HG03520 (cell line): ENCODE results near the gene AIRE.

ENCODE experiments used
- ATAC-seq: cut with Tn5 transposase; IDR thresholded peaks from one replicate; pipeline ENCODE4 v1.9.1; 2021; ENCODE audit warnings: mild to moderate bottlenecking, moderate library complexity; ENCODE audit not compliant: unreplicated experiment

AIRE gene

DNA sequence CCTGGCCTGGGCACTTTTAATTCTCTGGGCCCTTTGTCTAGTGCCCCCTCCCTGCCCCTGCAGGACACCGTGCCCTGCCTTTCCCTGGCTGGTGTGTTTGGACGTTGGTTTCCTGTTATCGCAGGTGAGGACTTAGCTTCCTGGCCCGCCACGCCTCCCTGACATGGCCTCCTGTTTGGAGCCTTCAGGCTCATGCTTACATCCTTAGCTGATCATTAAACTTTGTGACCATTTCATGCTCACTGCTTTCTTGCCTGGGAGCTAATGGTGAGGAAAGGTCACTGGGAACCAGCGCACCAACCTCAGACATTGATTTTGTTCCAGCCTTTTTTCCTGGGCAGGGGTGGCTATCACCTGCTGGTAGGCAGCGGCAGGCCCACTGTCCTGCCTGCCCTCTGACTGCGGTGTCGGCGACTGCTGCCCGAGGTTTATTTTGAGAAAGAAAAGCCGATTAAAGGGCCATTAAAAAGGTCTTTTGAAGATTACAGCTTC lies 17.9 kb downstream of the AIRE start:
- ATAC-seq, result no peak

DNA sequence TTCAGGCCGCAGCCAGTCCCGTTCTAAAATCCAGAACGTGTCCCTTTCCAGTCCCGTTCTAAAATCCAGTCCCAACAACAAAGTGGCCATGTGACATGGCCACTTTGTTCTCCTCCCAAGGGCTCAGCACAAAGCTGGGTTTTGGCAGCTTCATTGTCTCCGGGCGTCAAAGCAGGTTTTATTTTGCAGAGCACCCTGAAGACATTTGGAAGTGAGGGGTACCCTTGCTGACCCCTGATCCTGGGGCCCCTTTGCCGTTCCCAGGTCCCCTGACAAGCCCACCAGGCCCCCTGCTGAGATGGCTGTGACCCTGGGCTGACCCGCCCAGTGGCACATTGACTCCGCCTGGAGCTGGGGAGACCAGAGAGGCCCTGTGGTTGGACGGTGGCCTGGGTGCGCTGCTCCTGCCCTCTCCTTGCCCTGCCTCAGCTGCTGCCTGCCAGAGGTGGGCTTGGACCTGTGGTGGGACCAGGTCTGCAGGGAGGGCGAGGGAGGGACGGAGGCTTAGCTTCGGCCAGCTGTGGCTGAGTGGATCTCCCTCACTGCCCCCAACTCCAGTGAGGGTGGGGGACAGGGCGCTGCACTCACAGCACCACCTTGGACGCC lies 18.4 kb downstream of the AIRE start:
- ATAC-seq, result no peak

GRCh38 chr21:44304877-44305293 lies 19.2 kb downstream of the AIRE start:
- ATAC-seq, result no peak

DNA sequence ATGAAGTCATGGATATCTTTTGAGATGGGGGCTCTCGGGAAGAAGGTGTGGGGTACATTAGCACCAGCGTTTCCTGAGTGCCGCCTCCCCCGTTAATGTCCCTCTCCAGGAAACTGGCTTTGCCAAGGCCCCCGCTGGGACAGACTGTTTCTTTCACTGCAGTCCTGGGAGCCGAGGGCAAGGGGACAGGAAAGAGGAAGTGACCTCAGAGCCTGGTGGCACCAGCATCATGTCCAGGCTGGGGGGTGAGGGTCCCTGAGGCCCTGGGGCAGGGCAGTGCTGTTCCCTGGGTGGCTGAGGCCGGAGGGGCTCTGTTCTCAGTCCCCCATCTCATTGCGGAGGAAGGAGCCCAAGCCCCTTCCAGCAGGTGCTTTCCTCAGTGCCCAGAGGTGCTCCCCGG lies 20.0 kb downstream of the AIRE start:
- no peak for ATAC-seq

GRCh38 chr21:44306936-44307704 lies 21.4 kb downstream of the AIRE start:
- ATAC-seq, result no peak

GRCh38 chr21:44310628-44311507 lies 25.2 kb downstream of the AIRE start:
- no peak for ATAC-seq

DNA sequence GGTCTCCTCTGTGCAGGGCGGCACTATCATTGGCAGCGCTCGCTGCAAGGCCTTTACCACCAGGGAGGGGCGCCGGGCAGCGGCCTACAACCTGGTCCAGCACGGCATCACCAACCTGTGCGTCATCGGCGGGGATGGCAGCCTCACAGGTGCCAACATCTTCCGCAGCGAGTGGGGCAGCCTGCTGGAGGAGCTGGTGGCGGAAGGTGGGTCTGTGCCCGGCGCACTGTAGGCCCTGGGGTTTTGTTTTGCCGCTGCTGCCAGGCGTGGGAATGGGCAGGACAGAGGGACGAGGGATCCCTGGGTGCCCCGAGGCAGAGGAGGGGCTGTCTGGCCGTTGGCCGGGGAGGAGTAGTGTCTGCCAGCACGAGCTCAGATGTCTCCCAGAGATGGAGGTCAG lies 26.4 kb downstream of the AIRE start:
- ATAC-seq, result no peak

- no peak for ATAC-seq
These were observed 27.0 kb downstream of the AIRE start for GRCh38 chr21:44312716-44313115.

- no peak for ATAC-seq
These were observed 27.8 kb downstream of the AIRE start for GRCh38 chr21:44313451-44313850.

- ATAC-seq, result no peak
These were observed 28.5 kb downstream of the AIRE start for GRCh38 chr21:44314128-44314527.

- ATAC-seq, result no peak
These were observed 28.9 kb downstream of the AIRE start for GRCh38 chr21:44314561-44314960.

DNA sequence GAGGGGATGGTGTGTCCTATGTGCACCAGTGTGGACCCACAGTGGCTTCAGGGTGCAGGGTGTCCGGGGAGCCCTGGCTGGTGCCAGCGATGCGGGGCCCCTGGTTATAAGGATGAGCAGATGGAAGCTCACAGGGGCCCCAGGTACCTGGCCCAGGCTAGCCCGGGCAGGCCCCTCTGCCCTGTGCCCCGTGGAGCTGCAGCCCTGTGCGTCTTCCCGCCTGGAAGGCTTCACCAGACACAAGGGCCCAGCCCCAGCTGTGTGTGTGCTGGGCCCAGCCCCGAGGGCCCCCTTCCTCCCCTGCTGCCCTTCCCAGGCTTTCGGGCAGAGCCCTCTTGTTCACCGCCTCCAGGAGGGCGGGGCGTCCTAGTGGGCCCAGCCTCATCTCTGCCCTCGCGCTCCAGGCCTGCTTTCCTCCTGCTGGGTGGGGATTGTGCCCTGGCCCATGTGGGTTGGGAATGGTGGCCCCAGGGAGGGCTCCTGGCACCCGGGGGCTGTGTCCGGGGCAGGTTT lies 30.1 kb downstream of the AIRE start:
- no peak for ATAC-seq

DNA sequence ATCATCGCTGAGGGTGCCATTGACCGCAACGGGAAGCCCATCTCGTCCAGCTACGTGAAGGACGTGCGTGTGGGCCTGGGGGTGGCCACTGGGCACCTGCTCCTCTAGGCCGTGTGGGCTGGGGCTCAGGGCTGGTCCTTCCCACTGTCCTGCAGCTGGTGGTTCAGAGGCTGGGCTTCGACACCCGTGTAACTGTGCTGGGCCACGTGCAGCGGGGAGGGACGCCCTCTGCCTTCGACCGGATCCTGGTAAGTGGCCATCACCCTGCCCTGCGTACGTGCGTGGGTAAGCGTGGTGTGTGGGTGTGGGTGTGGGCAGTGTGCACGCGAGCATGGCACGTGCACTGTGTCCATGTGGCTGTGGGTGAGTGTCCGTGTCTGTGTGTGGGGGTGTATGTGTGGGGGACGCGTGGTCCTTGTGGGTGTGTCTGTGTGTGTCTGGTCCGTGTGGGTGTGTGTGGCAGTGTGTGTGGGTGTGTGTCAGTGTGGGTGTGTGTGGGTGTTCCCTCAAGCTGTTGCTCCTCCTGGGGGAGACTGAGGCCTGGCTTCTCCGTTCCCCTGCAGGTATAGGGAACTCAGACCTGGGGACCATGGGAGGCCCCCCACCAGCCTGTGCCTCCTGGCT lies 30.7 kb downstream of the AIRE start:
- ATAC-seq, result no peak

DNA sequence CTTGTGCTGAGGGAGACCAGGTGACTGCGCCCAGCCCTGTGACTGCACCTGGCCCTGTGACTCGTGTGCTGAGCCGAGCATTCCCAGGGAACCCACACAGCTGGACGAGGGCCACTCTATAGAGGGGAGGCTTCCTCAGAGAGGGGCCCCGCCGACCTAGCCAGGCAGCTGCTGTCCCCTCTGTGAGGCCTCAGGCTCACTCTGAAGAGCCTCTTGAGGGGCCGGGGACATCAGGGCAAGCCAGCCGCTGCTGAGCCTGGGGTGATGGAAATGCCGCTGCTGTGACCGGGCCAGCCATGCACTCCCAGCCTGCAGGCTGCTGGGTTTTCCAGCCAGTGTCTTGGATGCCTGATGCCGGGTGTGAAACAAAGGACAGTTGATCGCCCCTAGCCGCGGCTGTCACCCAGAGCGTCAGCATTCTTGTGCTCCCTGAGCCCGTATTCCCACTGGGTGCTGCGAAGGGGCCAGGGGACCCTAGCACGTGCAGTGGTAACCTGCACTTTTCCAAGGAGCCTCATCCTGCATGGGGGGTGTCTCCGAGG lies 31.6 kb downstream of the AIRE start:
- no peak for ATAC-seq

DNA sequence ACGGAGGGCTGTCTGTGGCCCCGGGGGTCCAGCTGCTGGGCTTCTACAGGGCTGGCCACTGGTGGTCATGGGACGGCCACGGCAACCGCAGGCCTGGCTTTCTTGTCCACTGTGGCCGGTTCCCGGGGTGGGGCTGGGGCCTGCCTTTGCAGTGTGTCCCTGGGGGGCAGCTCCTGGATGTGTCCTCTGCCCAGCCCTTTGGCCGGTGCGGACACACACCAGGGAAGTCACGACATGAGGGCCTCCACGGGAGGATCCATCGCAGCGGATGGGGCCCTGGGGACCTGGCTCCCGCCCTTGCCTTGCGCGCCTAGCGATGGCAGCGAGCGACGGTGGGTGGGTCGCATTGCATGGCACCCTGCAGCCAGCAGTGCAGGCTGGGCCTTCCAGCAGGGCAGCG lies 32.2 kb downstream of the AIRE start:
- ATAC-seq, result no peak

DNA sequence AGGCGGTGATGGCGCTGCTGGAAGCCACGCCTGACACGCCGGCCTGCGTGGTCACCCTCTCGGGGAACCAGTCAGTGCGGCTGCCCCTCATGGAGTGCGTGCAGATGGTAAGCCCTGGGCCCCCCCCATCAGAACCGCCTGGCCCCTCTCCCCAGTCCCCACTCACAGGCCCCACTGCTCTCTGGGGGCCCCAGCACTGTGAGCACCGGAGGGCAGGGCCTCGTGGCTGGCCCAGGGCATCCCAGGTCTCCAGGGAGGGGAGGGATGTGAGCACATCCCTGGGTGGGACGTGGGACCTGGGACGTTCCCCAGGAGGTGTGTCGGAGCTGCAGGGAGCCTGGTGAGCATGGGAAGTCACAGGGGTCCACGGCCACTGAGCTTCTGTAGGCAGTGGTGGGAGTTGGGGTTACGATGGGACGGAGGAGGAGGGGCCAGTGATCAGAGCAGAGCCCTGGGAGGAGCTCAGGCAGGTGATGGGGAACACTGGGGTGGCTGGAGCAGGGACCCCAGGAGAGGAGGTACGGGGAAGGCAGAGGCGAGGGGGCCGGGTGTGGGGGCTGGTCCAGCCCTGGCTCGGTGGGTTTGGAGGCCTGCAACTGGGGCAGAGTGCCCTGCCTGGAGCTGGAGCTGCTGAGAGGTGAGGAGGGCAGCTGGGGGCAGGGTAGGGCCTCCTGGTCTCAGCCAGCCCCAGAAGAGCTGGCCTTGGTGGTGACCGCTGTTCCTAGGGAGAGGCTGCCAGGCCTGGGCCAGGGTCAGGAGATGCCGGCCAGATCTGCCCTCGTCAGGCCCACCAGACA lies 33.0 kb downstream of the AIRE start:
- no peak for ATAC-seq

GRCh38 chr21:44319407-44320065 lies 33.9 kb downstream of the AIRE start:
- no peak for ATAC-seq

DNA sequence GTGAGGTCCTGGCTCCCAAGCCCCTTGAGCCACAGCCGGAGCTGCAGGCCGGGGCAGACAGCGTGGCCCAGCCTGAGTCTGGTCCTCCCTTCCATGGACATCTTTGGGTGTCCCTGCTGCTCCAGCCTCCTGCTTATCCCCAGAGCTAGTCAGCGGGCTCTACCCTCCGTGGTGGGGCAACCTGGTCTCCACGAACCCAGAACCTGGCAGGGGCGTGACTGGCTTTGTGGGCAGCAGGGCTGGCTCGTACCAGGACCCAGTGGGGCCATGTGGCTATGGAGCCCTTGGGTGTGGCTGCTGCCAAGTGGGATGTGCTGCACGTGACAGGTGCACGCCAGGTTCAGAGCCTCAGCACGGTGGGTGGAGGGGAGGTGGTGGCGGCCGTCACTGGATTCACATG lies 35.2 kb downstream of the AIRE start:
- no peak for ATAC-seq

DNA sequence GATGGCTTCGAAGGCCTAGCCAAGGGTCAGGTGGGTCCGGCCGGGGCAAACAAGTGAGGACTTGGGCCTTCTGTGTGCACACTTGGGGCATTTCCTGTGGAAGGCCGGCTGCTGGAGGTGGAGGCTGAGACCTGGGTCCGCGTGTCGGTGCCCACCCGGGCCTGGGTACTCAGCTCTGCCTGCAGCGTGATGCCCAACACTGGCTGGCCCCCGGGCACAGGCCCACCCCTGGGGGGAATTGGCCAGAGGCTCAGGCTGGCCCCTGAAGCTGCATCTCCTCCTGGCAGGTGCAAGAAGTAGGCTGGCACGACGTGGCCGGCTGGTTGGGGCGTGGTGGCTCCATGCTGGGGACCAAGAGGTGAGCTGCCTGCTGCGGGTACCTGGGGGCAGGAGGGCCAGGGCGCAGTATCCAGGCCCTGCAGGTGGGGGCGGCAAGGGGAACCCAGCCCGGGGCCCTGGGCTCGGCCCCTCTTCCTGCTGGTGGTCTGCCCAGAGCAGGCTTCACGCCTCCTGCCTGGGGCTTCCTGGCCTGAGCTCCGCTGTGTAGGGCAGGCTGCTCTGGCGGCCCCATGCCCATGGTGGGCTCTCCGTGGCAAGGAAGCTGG lies 36.3 kb downstream of the AIRE start:
- ATAC-seq, result no peak
